A549 (cell line): ENCODE measurements around the gene MKNK2.

ENCODE experiments used
- EHMT2 ChIP-seq: fragments of 200-600 bp; sonication (generic); IDR thresholded peaks from 2 replicates; pipeline ENCODE4 v1.6.1; 2016; ENCODE audit warnings: antibody characterized with exemption, low read depth, mild to moderate bottlenecking, moderate library complexity
- MYC ChIP-seq: IDR thresholded peaks from 2 replicates; pipeline ENCODE4 v1.6.1; 2012; ENCODE audit warnings: mild to moderate bottlenecking, inconsistent platforms, low read length, improper control_type of control experiment, borderline replicate concordance
- RCOR1 ChIP-seq: fragments of 150-350 bp; IDR thresholded peaks from 2 replicates; pipeline ENCODE4 v1.6.1; 2014; ENCODE audit warnings: antibody characterized with exemption, low read length, low read depth
- SMC3 ChIP-seq: fragments of >200 bp; sonication (Bioruptor Twin); formaldehyde crosslinking; IDR thresholded peaks from 3 replicates; pipeline ENCODE4 v1.6.1; 2018; ENCODE audit warnings: inconsistent platforms
- TF ChIP-seq, protein P1 (sequence below): fragments of >200 bp; sonication (Bioruptor Twin); formaldehyde crosslinking; IDR thresholded peaks from 3 replicates; pipeline ENCODE4 v1.5.1; 2016

- TF ChIP-seq RCOR1: no peak
- no peak for TF ChIP-seq MYC
- no peak for TF ChIP-seq SMC3
- TF ChIP-seq, protein P1, sequence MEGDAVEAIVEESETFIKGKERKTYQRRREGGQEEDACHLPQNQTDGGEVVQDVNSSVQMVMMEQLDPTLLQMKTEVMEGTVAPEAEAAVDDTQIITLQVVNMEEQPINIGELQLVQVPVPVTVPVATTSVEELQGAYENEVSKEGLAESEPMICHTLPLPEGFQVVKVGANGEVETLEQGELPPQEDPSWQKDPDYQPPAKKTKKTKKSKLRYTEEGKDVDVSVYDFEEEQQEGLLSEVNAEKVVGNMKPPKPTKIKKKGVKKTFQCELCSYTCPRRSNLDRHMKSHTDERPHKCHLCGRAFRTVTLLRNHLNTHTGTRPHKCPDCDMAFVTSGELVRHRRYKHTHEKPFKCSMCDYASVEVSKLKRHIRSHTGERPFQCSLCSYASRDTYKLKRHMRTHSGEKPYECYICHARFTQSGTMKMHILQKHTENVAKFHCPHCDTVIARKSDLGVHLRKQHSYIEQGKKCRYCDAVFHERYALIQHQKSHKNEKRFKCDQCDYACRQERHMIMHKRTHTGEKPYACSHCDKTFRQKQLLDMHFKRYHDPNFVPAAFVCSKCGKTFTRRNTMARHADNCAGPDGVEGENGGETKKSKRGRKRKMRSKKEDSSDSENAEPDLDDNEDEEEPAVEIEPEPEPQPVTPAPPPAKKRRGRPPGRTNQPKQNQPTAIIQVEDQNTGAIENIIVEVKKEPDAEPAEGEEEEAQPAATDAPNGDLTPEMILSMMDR: no peak
- no peak for TF ChIP-seq EHMT2
Observed at GRCh38 chr19:1998712-1999708, 52.0 kb downstream of the MKNK2 start.
